T-helper 9 cell (primary cell): ENCODE data around the gene BABAM1.

Experiments
- DNase-seq: peaks from one replicate; pipeline ENCODE4 v3.0.0-alpha.2; 2020

Gene BABAM1

GRCh38 chr19:17325133-17325532 lies 57.9 kb downstream of the BABAM1 start:
- no peak for DNase-seq

GRCh38 chr19:17325881-17326594 lies 58.8 kb downstream of the BABAM1 start:
- no peak for DNase-seq

GRCh38 chr19:17326595-17326966 lies 59.3 kb downstream of the BABAM1 start:
- DNase-seq, result no peak

GRCh38 chr19:17327068-17327653 lies 59.9 kb downstream of the BABAM1 start:
- DNase-seq, result no peak

GRCh38 chr19:17327654-17328516 lies 60.6 kb downstream of the BABAM1 start:
- DNase-seq, result peak; percentile 57
